ENCODE results near the gene VANGL2. TPM values are rescaled to one million over a fixed set of nuclear protein-coding genes. Genes with fewer than 3 reads are reported as not detected.
A peak's percentile ranks its signal among the peaks of the same experiment; 100 is the strongest.

The VANGL2 gene
- polyA plus RNA-seq, 3 donors, result 0.01 TPM; not detected in 2

GRCh38 chr1:160354388-160354985 lies 45.9 kb upstream of the VANGL2 start:
- no peak overlapping the region for H3K4me3 Mint-ChIP-seq
- H4K20me1 ChIP-seq (ENCODE audit: insufficient read depth, low read length), result peaks cover 43% of the 10 kb centered on the region
- no peaks in the 10 kb centered on the region for H3K27me3 ChIP-seq (ENCODE audit: control insufficient read depth in 2 of 2, insufficient read depth in 2 of 2, low read length in 2 of 2)
- H3K36me3 ChIP-seq (replicated peaks in 1 of 2; ENCODE audit: control insufficient read depth in 1 of 2, insufficient read depth in 2 of 2, low read length in 2 of 2), result peaks cover 95 to 100% of the 10 kb centered on the region in 2 donors
- H3K4me2 ChIP-seq (replicated peaks; ENCODE audit: extremely low read depth, low read length, poor library complexity, severe bottlenecking), result no peak overlapping the region
- H3K9me3 ChIP-seq (replicated peaks in 1 of 2; ENCODE audit: control insufficient read depth in 1 of 2, insufficient read depth in 1 of 2, low read length in 2 of 2), result no peaks in the 10 kb centered on the region
- no peaks in the 10 kb centered on the region for H3K27me3 Mint-ChIP-seq (ENCODE audit: low read depth in 3 of 3)
- no peaks in the 10 kb centered on the region for H3K4me1 Mint-ChIP-seq
- H2AFZ ChIP-seq (ENCODE audit: insufficient read depth, low read depth, low read length, poor library complexity, severe bottlenecking), result no peak overlapping the region
- peak; percentile 52 for TF ChIP-seq CTCF (IDR thresholded peaks at IDR 0.05)
- H3K4me3 ChIP-seq (replicated peaks in 1 of 3; ENCODE audit: low read depth in 2 of 3, low read length in 3 of 3), result no peak overlapping the region
- peaks cover 96 to 100% of the 10 kb centered on the region in 2 donors for H3K36me3 Mint-ChIP-seq
- 100% methylated on average over 2 of the region's 5 CpGs for WGBS (ENCODE audit: insufficient coverage)
- DNase-seq, result peak in 1 of 3 donors; percentile 19
- no peaks in the 10 kb centered on the region for H3K4me1 ChIP-seq (ENCODE audit: control insufficient read depth in 1 of 2, insufficient read depth in 2 of 2, low read length in 2 of 2)
- H3K27ac ChIP-seq (ENCODE audit: low read depth in 1 of 2, low read length in 2 of 2), result peak overlapping the region in 1 of 2 donors; percentile 44
- peaks cover 8% of the 10 kb centered on the region for H3K79me2 ChIP-seq (ENCODE audit: insufficient read depth, low read length)
- intact Hi-C loops (cut with micrococcal nuclease), result no loop called here
- no peaks in the 10 kb centered on the region for H3K9me3 Mint-ChIP-seq
- peak overlapping the region in 2 of 7 donors; percentile 53 to 68 for H3K27ac Mint-ChIP-seq
- H3K9ac ChIP-seq (ENCODE audit: insufficient read depth, low read length, poor library complexity, severe bottlenecking), result no peak overlapping the region

GRCh38 chr1:160357286-160358002 lies 42.9 kb upstream of the VANGL2 start:
- peaks cover 86 to 91% of the 10 kb centered on the region in 2 donors for H3K36me3 Mint-ChIP-seq
- no peak overlapping the region for H3K9ac ChIP-seq (ENCODE audit: insufficient read depth, low read length, poor library complexity, severe bottlenecking)
- intact Hi-C loops (cut with micrococcal nuclease), result no loop called here
- H3K9me3 ChIP-seq (replicated peaks in 1 of 2; ENCODE audit: control insufficient read depth in 1 of 2, insufficient read depth in 1 of 2, low read length in 2 of 2), result no peaks in the 10 kb centered on the region
- H3K36me3 ChIP-seq (replicated peaks in 1 of 2; ENCODE audit: control insufficient read depth in 1 of 2, insufficient read depth in 2 of 2, low read length in 2 of 2), result peaks cover 77 to 94% of the 10 kb centered on the region in 2 donors
- H3K27me3 Mint-ChIP-seq (ENCODE audit: low read depth in 3 of 3), result peaks cover 0 to 3% (median 1%) of the 10 kb centered on the region in 3 donors
- peaks cover 37% of the 10 kb centered on the region for H4K20me1 ChIP-seq (ENCODE audit: insufficient read depth, low read length)
- no peaks in the 10 kb centered on the region for H3K79me2 ChIP-seq (ENCODE audit: insufficient read depth, low read length)
- no peak overlapping the region for H3K27ac ChIP-seq (ENCODE audit: low read depth in 1 of 2, low read length in 2 of 2)
- no peak for TF ChIP-seq CTCF (IDR thresholded peaks at IDR 0.05)
- H3K4me3 Mint-ChIP-seq, result no peak overlapping the region
- H2AFZ ChIP-seq (ENCODE audit: insufficient read depth, low read depth, low read length, poor library complexity, severe bottlenecking), result no peak overlapping the region
- peak overlapping the region in 2 of 7 donors; percentile 67 to 68 for H3K27ac Mint-ChIP-seq
- 93% methylated on average over 3 of the region's 7 CpGs for WGBS (ENCODE audit: insufficient coverage)
- H3K4me1 Mint-ChIP-seq, result peaks cover 4% of the 10 kb centered on the region
- DNase-seq, result no peak
- no peaks in the 10 kb centered on the region for H3K4me1 ChIP-seq (ENCODE audit: control insufficient read depth in 1 of 2, insufficient read depth in 2 of 2, low read length in 2 of 2)
- H3K4me3 ChIP-seq (replicated peaks in 1 of 3; ENCODE audit: low read depth in 2 of 3, low read length in 3 of 3), result no peak overlapping the region
- H3K9me3 Mint-ChIP-seq, result peaks cover 0 to 1% (median 0%) of the 10 kb centered on the region in 7 donors
- no peak overlapping the region for H3K4me2 ChIP-seq (replicated peaks; ENCODE audit: extremely low read depth, low read length, poor library complexity, severe bottlenecking)
- no peaks in the 10 kb centered on the region for H3K27me3 ChIP-seq (ENCODE audit: control insufficient read depth in 2 of 2, insufficient read depth in 2 of 2, low read length in 2 of 2)
